DOHH2 (cell line): ENCODE results near the gene RAVER2.

Experiments
- H3F3A ChIP-seq: fragments of 200-600 bp; sonication (generic), shearing (Covaris generic); 2 replicates; pipeline ENCODE4 v1.6.0; 2016; ENCODE audit warnings: antibody characterized with exemption, mild to moderate bottlenecking; ENCODE audit not compliant: control insufficient read depth, insufficient read depth
- H3K27ac ChIP-seq: fragments of 200-600 bp; sonication (generic); 2 replicates; pipeline ENCODE4 v1.5.1; 2014; ENCODE audit warnings: low read depth, mild to moderate bottlenecking, low read length, moderate library complexity
- H3K27me3 ChIP-seq: fragments of 200-600 bp; sonication (generic); 2 replicates; pipeline ENCODE4 v1.6.1; 2014; ENCODE audit warnings: mild to moderate bottlenecking, low read length, mixed read lengths; ENCODE audit not compliant: control insufficient read depth
- H3K36me3 ChIP-seq: fragments of 200-600 bp; sonication (generic); 2 replicates; pipeline ENCODE4 v1.6.1; 2014; ENCODE audit warnings: mild to moderate bottlenecking, low read length, moderate library complexity, mixed read lengths; ENCODE audit not compliant: control insufficient read depth
- H3K4me1 ChIP-seq: fragments of 200-600 bp; sonication (generic); 2 replicates; pipeline ENCODE4 v1.6.1; 2014; ENCODE audit warnings: mild to moderate bottlenecking, low read length, mixed read lengths; ENCODE audit not compliant: control insufficient read depth
- H3K4me2 ChIP-seq: fragments of 200-600 bp; sonication (generic); 2 replicates; pipeline ENCODE4 v1.6.0; 2014; ENCODE audit warnings: mild to moderate bottlenecking, low read length, moderate library complexity
- H3K4me3 ChIP-seq: fragments of 200-600 bp; sonication (generic); 2 replicates; pipeline ENCODE4 v1.5.1; 2014; ENCODE audit warnings: mild to moderate bottlenecking, low read length, mixed read lengths
- H3K79me2 ChIP-seq: fragments of 200-600 bp; sonication (generic); 2 replicates; pipeline ENCODE4 v1.6.1; 2014; ENCODE audit warnings: mild to moderate bottlenecking, low read length, mixed read lengths; ENCODE audit not compliant: control insufficient read depth
- H3K9me2 ChIP-seq: fragments of 200-600 bp; sonication (generic); replicated peaks from 2 replicates; pipeline ENCODE4 v1.6.1; 2014; ENCODE audit warnings: mild to moderate bottlenecking, low read length, mixed read lengths; ENCODE audit not compliant: control insufficient read depth
- H3K9me3 ChIP-seq: fragments of 200-600 bp; sonication (generic); 2 replicates; pipeline ENCODE4 v1.6.1; 2014; ENCODE audit warnings: antibody characterized with exemption, low read length, mixed read lengths; ENCODE audit not compliant: control insufficient read depth, insufficient read depth
- H4K20me1 ChIP-seq: fragments of 200-600 bp; sonication (generic); 2 replicates; pipeline ENCODE4 v1.6.0; 2014; ENCODE audit warnings: low read depth, mild to moderate bottlenecking, antibody characterized with exemption, low read length, moderate library complexity; ENCODE audit not compliant: control insufficient read depth, insufficient read depth
- CTCF ChIP-seq: fragments of 200-600 bp; sonication (generic); IDR thresholded peaks from one replicate; pipeline ENCODE4 v1.5.1; 2014; ENCODE audit warnings: antibody characterized with exemption, mild to moderate bottlenecking, low read depth, low read length; ENCODE audit not compliant: poor library complexity, severe bottlenecking
- EZH2phosphoT487 ChIP-seq: fragments of 200-600 bp; sonication (generic); IDR thresholded peaks from 2 replicates; pipeline ENCODE4 v1.6.1; 2017; ENCODE audit warnings: borderline replicate concordance, mild to moderate bottlenecking, antibody characterized with exemption, low read length, moderate library complexity, mixed read lengths

Gene RAVER2

GRCh38 chr1:64754173-64754572, 9.3 kb downstream of the RAVER2 start:
- peaks cover 19% of the 10 kb centered on the region for H3K79me2 ChIP-seq
- TF ChIP-seq EZH2phosphoT487, result no peak
- no peak for TF ChIP-seq CTCF
- H3K4me2 ChIP-seq, result no peak overlapping the region

GRCh38 chr1:64755361-64755760, 10.5 kb downstream of the RAVER2 start:
- Histone ChIP-seq H3K9me2 (no peaks in the 10 kb centered on the region), H3K4me2 (no peak overlapping the region), H3K4me3 (no peak overlapping the region), H3K36me3 (no peaks in the 10 kb centered on the region), H3K9me3 (no peaks in the 10 kb centered on the region), H3K79me2 (peaks cover 19% of the 10 kb centered on the region), H3K27ac (no peak overlapping the region), H4K20me1 (no peaks in the 10 kb centered on the region), H3K27me3 (no peaks in the 10 kb centered on the region), H3F3A (no peaks in the 10 kb centered on the region), H3K4me1 (peaks cover 18% of the 10 kb centered on the region)
- no peak for TF ChIP-seq CTCF
- no peak for TF ChIP-seq EZH2phosphoT487

More at GRCh38 chr1:64754173-64754572, 9.3 kb downstream of the RAVER2 start:
- Histone ChIP-seq H3K9me3 (no peaks in the 10 kb centered on the region), H4K20me1 (no peaks in the 10 kb centered on the region), H3K27ac (no peak overlapping the region), H3K36me3 (no peaks in the 10 kb centered on the region), H3K27me3 (no peaks in the 10 kb centered on the region), H3K4me1 (peaks cover 18% of the 10 kb centered on the region), H3K9me2 (no peaks in the 10 kb centered on the region), H3F3A (no peaks in the 10 kb centered on the region), H3K4me3 (no peak overlapping the region)

- no peaks in the 10 kb centered on the region for H3K9me3 ChIP-seq
- H3K27ac ChIP-seq, result no peak overlapping the region
- H3F3A ChIP-seq, result no peaks in the 10 kb centered on the region
- H3K79me2 ChIP-seq, result peaks cover 19% of the 10 kb centered on the region
- no peaks in the 10 kb centered on the region for H3K9me2 ChIP-seq
- TF ChIP-seq EZH2phosphoT487 (no peak), CTCF (no peak)
- no peaks in the 10 kb centered on the region for H3K27me3 ChIP-seq
- no peak overlapping the region for H3K4me3 ChIP-seq
- H3K4me2 ChIP-seq, result no peak overlapping the region
- no peaks in the 10 kb centered on the region for H4K20me1 ChIP-seq
- H3K36me3 ChIP-seq, result no peaks in the 10 kb centered on the region
- H3K4me1 ChIP-seq, result peaks cover 18% of the 10 kb centered on the region
These were observed 11.9 kb downstream of the RAVER2 start for GRCh38 chr1:64756770-64757169.
